DOHH2 (cell line): Measurements from ENCODE around the gene ABI3BP.

Experiments used
- H3F3A ChIP-seq: fragments of 200-600 bp; sonication (generic), shearing (Covaris generic); 2 replicates; pipeline ENCODE4 v1.6.0; 2016; ENCODE audit warnings: antibody characterized with exemption, mild to moderate bottlenecking; ENCODE audit not compliant: control insufficient read depth, insufficient read depth
- H3K27ac ChIP-seq: fragments of 200-600 bp; sonication (generic); 2 replicates; pipeline ENCODE4 v1.5.1; 2014; ENCODE audit warnings: low read depth, mild to moderate bottlenecking, low read length, moderate library complexity
- H3K27me3 ChIP-seq: fragments of 200-600 bp; sonication (generic); 2 replicates; pipeline ENCODE4 v1.6.1; 2014; ENCODE audit warnings: mild to moderate bottlenecking, low read length, mixed read lengths; ENCODE audit not compliant: control insufficient read depth
- H3K36me3 ChIP-seq: fragments of 200-600 bp; sonication (generic); 2 replicates; pipeline ENCODE4 v1.6.1; 2014; ENCODE audit warnings: mild to moderate bottlenecking, low read length, moderate library complexity, mixed read lengths; ENCODE audit not compliant: control insufficient read depth
- H3K4me1 ChIP-seq: fragments of 200-600 bp; sonication (generic); 2 replicates; pipeline ENCODE4 v1.6.1; 2014; ENCODE audit warnings: mild to moderate bottlenecking, low read length, mixed read lengths; ENCODE audit not compliant: control insufficient read depth
- H3K4me2 ChIP-seq: fragments of 200-600 bp; sonication (generic); 2 replicates; pipeline ENCODE4 v1.6.0; 2014; ENCODE audit warnings: mild to moderate bottlenecking, low read length, moderate library complexity
- H3K4me3 ChIP-seq: fragments of 200-600 bp; sonication (generic); 2 replicates; pipeline ENCODE4 v1.5.1; 2014; ENCODE audit warnings: mild to moderate bottlenecking, low read length, mixed read lengths
- H3K79me2 ChIP-seq: fragments of 200-600 bp; sonication (generic); 2 replicates; pipeline ENCODE4 v1.6.1; 2014; ENCODE audit warnings: mild to moderate bottlenecking, low read length, mixed read lengths; ENCODE audit not compliant: control insufficient read depth
- H3K9me2 ChIP-seq: fragments of 200-600 bp; sonication (generic); replicated peaks from 2 replicates; pipeline ENCODE4 v1.6.1; 2014; ENCODE audit warnings: mild to moderate bottlenecking, low read length, mixed read lengths; ENCODE audit not compliant: control insufficient read depth
- H3K9me3 ChIP-seq: fragments of 200-600 bp; sonication (generic); 2 replicates; pipeline ENCODE4 v1.6.1; 2014; ENCODE audit warnings: antibody characterized with exemption, low read length, mixed read lengths; ENCODE audit not compliant: control insufficient read depth, insufficient read depth
- H4K20me1 ChIP-seq: fragments of 200-600 bp; sonication (generic); 2 replicates; pipeline ENCODE4 v1.6.0; 2014; ENCODE audit warnings: low read depth, mild to moderate bottlenecking, antibody characterized with exemption, low read length, moderate library complexity; ENCODE audit not compliant: control insufficient read depth, insufficient read depth
- EZH2phosphoT487 ChIP-seq: fragments of 200-600 bp; sonication (generic); IDR thresholded peaks from 2 replicates; pipeline ENCODE4 v1.6.1; 2017; ENCODE audit warnings: borderline replicate concordance, mild to moderate bottlenecking, antibody characterized with exemption, low read length, moderate library complexity, mixed read lengths
- TF ChIP-seq, protein P1 (sequence below): fragments of 200-600 bp; sonication (generic); IDR thresholded peaks from one replicate; pipeline ENCODE4 v1.5.1; 2014; ENCODE audit warnings: antibody characterized with exemption, mild to moderate bottlenecking, low read depth, low read length; ENCODE audit not compliant: poor library complexity, severe bottlenecking

ABI3BP gene

GRCh38 chr3:100880072-100880471, 113.1 kb downstream of the ABI3BP start:
- H3K9me3 ChIP-seq, result no peaks in the 10 kb centered on the region
- H4K20me1 ChIP-seq, result no peaks in the 10 kb centered on the region
- H3K9me2 ChIP-seq, result no peaks in the 10 kb centered on the region
- no peak overlapping the region for H3K4me2 ChIP-seq
- H3K4me3 ChIP-seq, result no peak overlapping the region
- no peaks in the 10 kb centered on the region for H3K79me2 ChIP-seq
- H3K4me1 ChIP-seq, result no peaks in the 10 kb centered on the region
- no peak overlapping the region for H3K27ac ChIP-seq
- H3F3A ChIP-seq, result no peaks in the 10 kb centered on the region
- no peaks in the 10 kb centered on the region for H3K36me3 ChIP-seq
- H3K27me3 ChIP-seq, result 0 out of 2 replicates have a peak, but pooled peaks cover 3% of the 10 kb centered on the region
- TF ChIP-seq EZH2phosphoT487, result no peak
- TF ChIP-seq, protein P1, sequence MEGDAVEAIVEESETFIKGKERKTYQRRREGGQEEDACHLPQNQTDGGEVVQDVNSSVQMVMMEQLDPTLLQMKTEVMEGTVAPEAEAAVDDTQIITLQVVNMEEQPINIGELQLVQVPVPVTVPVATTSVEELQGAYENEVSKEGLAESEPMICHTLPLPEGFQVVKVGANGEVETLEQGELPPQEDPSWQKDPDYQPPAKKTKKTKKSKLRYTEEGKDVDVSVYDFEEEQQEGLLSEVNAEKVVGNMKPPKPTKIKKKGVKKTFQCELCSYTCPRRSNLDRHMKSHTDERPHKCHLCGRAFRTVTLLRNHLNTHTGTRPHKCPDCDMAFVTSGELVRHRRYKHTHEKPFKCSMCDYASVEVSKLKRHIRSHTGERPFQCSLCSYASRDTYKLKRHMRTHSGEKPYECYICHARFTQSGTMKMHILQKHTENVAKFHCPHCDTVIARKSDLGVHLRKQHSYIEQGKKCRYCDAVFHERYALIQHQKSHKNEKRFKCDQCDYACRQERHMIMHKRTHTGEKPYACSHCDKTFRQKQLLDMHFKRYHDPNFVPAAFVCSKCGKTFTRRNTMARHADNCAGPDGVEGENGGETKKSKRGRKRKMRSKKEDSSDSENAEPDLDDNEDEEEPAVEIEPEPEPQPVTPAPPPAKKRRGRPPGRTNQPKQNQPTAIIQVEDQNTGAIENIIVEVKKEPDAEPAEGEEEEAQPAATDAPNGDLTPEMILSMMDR, result no peak

GRCh38 chr3:100879195-100879810, 113.9 kb downstream of the ABI3BP start:
- H3K36me3 ChIP-seq, result no peaks in the 10 kb centered on the region
- H3K9me2 ChIP-seq, result no peaks in the 10 kb centered on the region
- H3F3A ChIP-seq, result no peaks in the 10 kb centered on the region
- no peaks in the 10 kb centered on the region for H3K4me1 ChIP-seq
- H3K27ac ChIP-seq, result no peak overlapping the region
- H3K4me2 ChIP-seq, result no peak overlapping the region
- H3K79me2 ChIP-seq, result no peaks in the 10 kb centered on the region
- 0 out of 2 replicates have a peak, but pooled peaks cover 3% of the 10 kb centered on the region for H3K27me3 ChIP-seq
- H3K4me3 ChIP-seq, result no peak overlapping the region
- no peaks in the 10 kb centered on the region for H3K9me3 ChIP-seq
- no peaks in the 10 kb centered on the region for H4K20me1 ChIP-seq
- TF ChIP-seq, protein P1, result no peak
- no peak for TF ChIP-seq EZH2phosphoT487

DNA sequence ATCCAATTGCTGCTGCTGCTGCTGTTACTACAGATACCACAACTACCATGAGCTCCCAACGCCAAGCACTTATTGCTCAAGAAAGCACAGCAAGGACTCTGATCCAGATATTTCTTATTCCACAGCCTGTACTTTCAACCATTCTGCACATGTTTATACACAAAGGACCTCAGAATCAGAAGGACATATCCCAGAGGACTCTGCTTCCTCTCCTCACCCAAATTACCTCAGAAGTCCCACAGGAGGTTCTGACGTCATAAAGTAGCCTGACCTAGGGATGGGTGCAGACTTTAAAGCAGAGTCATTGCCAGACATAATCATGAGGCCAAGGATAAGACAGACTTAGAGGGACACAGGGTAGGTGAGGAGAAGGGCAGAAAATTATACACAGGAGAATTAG, 115.9 kb downstream of the ABI3BP start:
- H3K27me3 ChIP-seq, result 0 out of 2 replicates have a peak, but pooled peaks cover 3% of the 10 kb centered on the region
- H3K9me3 ChIP-seq, result no peaks in the 10 kb centered on the region
- TF ChIP-seq, protein P1, result no peak
- no peak for TF ChIP-seq EZH2phosphoT487
- no peaks in the 10 kb centered on the region for H3K4me1 ChIP-seq
- H3K36me3 ChIP-seq, result no peaks in the 10 kb centered on the region
- H3K79me2 ChIP-seq, result no peaks in the 10 kb centered on the region
- no peaks in the 10 kb centered on the region for H3K9me2 ChIP-seq
- no peak overlapping the region for H3K4me3 ChIP-seq
- no peak overlapping the region for H3K27ac ChIP-seq
- no peaks in the 10 kb centered on the region for H4K20me1 ChIP-seq
- no peaks in the 10 kb centered on the region for H3F3A ChIP-seq
- H3K4me2 ChIP-seq, result no peak overlapping the region
